Measurements from ENCODE around the gene BARD1. TPM values are rescaled to one million over a fixed set of nuclear protein-coding genes. Genes with fewer than 3 reads are reported as not detected.

Gene BARD1
- total and polyA plus RNA-seq, 2 of the 13 experiments (the other 11 are each of a cell fraction or from before 2014, with no cell fraction given) = 5.3 to 30.4 TPM

DNA sequence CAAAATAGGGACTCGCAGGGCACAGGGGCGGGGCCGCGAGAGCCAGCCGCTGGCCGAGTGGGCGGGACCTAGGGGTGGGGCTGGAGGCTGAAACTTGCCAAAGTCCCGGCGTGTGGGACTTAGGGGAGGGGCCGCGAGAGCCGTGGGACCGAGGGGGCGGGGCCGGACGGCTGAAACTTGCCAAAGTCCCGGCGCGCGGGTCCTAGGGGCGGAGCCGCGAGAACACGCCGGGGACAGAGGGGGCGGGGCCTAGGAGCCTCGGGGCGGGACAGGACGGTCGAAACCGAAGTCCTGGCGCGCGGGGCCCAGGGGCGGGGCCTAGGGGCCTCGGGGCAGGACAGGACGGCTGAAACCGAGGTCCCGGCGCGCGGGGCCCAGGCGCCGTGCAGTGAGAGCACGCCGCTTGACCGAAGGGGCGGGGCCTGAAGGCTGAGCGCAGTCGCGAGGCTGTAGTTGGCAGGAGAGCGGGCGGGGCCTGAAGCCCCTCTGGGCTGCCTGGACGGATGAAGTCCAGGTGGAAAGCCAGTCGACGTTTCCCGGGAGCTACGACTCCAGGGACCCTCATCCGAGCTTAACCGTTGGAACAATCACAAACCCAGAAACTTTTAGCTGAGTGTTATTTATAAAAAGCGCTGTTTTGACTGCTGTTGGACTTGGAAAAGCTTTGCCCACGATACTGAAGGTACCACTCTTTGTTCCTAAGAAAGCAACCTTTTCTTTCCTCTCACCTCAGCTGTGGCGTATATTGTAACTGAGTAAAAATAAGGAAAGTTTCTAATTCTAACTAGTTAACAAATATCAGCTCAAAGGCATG is 475 bp upstream of the BARD1 start (continued):
- TF ChIP-seq, protein P1, sequence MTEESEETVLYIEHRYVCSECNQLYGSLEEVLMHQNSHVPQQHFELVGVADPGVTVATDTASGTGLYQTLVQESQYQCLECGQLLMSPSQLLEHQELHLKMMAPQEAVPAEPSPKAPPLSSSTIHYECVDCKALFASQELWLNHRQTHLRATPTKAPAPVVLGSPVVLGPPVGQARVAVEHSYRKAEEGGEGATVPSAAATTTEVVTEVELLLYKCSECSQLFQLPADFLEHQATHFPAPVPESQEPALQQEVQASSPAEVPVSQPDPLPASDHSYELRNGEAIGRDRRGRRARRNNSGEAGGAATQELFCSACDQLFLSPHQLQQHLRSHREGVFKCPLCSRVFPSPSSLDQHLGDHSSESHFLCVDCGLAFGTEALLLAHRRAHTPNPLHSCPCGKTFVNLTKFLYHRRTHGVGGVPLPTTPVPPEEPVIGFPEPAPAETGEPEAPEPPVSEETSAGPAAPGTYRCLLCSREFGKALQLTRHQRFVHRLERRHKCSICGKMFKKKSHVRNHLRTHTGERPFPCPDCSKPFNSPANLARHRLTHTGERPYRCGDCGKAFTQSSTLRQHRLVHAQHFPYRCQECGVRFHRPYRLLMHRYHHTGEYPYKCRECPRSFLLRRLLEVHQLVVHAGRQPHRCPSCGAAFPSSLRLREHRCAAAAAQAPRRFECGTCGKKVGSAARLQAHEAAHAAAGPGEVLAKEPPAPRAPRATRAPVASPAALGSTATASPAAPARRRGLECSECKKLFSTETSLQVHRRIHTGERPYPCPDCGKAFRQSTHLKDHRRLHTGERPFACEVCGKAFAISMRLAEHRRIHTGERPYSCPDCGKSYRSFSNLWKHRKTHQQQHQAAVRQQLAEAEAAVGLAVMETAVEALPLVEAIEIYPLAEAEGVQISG (CRISPR knock-in tag; IDR thresholded peaks at IDR 0.05) = peak; percentile 62
- TF ChIP-seq ZNF382 (CRISPR knock-in tag; IDR thresholded peaks at IDR 0.05; ENCODE audit: borderline replicate concordance) (no peak), ZNF850 (CRISPR knock-in tag; conservative IDR thresholded peaks at IDR 0.05) (no peak), U2AF1 (optimal IDR thresholded peaks at IDR 0.05; ENCODE audit: low read depth, low read length) (no peak), MAFG (CRISPR knock-in tag; IDR thresholded peaks at IDR 0.05) (no peak), ZBTB8A (CRISPR knock-in tag; IDR thresholded peaks at IDR 0.05; ENCODE audit: borderline replicate concordance, low read depth) (no peak), ERF (CRISPR knock-in tag; IDR thresholded peaks at IDR 0.05) (peak; percentile 86), CCAR2 (optimal IDR thresholded peaks at IDR 0.05; ENCODE audit: low read depth, low read length) (no peak), HDAC6 (IDR thresholded peaks at IDR 0.05; ENCODE audit: low read depth, low read length) (no peak), PRPF4 (IDR thresholded peaks at IDR 0.05; ENCODE audit: low read depth, low read length, poor library complexity, severe bottlenecking) (no peak), ZNF7 (CRISPR knock-in tag; IDR thresholded peaks at IDR 0.05) (no peak), ZNF777 (CRISPR knock-in tag; IDR thresholded peaks at IDR 0.05) (peak; percentile 81), WIZ (CRISPR knock-in tag; IDR thresholded peaks at IDR 0.05) (no peak), ZFX (CRISPR knock-in tag; IDR thresholded peaks at IDR 0.05; ENCODE audit: low read depth) (no peak), NBN (conservative IDR thresholded peaks at IDR 0.05) (no peak), GATA4 (IDR thresholded peaks at IDR 0.05; ENCODE audit: borderline replicate concordance, low read depth) (peak; percentile 47; the same call in 1 of the 2 replicates), ZNF207 (IDR thresholded peaks at IDR 0.05; ENCODE audit: borderline replicate concordance) (no peak)
- TF ChIP-seq, protein P2, sequence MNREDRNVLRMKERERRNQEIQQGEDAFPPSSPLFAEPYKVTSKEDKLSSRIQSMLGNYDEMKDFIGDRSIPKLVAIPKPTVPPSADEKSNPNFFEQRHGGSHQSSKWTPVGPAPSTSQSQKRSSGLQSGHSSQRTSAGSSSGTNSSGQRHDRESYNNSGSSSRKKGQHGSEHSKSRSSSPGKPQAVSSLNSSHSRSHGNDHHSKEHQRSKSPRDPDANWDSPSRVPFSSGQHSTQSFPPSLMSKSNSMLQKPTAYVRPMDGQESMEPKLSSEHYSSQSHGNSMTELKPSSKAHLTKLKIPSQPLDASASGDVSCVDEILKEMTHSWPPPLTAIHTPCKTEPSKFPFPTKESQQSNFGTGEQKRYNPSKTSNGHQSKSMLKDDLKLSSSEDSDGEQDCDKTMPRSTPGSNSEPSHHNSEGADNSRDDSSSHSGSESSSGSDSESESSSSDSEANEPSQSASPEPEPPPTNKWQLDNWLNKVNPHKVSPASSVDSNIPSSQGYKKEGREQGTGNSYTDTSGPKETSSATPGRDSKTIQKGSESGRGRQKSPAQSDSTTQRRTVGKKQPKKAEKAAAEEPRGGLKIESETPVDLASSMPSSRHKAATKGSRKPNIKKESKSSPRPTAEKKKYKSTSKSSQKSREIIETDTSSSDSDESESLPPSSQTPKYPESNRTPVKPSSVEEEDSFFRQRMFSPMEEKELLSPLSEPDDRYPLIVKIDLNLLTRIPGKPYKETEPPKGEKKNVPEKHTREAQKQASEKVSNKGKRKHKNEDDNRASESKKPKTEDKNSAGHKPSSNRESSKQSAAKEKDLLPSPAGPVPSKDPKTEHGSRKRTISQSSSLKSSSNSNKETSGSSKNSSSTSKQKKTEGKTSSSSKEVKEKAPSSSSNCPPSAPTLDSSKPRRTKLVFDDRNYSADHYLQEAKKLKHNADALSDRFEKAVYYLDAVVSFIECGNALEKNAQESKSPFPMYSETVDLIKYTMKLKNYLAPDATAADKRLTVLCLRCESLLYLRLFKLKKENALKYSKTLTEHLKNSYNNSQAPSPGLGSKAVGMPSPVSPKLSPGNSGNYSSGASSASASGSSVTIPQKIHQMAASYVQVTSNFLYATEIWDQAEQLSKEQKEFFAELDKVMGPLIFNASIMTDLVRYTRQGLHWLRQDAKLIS (CRISPR knock-in tag; IDR thresholded peaks at IDR 0.05) = no peak
- TF ChIP-seq, protein P3, sequence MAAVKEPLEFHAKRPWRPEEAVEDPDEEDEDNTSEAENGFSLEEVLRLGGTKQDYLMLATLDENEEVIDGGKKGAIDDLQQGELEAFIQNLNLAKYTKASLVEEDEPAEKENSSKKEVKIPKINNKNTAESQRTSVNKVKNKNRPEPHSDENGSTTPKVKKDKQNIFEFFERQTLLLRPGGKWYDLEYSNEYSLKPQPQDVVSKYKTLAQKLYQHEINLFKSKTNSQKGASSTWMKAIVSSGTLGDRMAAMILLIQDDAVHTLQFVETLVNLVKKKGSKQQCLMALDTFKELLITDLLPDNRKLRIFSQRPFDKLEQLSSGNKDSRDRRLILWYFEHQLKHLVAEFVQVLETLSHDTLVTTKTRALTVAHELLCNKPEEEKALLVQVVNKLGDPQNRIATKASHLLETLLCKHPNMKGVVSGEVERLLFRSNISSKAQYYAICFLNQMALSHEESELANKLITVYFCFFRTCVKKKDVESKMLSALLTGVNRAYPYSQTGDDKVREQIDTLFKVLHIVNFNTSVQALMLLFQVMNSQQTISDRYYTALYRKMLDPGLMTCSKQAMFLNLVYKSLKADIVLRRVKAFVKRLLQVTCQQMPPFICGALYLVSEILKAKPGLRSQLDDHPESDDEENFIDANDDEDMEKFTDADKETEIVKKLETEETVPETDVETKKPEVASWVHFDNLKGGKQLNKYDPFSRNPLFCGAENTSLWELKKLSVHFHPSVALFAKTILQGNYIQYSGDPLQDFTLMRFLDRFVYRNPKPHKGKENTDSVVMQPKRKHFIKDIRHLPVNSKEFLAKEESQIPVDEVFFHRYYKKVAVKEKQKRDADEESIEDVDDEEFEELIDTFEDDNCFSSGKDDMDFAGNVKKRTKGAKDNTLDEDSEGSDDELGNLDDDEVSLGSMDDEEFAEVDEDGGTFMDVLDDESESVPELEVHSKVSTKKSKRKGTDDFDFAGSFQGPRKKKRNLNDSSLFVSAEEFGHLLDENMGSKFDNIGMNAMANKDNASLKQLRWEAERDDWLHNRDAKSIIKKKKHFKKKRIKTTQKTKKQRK (IDR thresholded peaks at IDR 0.05; ENCODE audit: low read length) = no peak
